OCI-LY7 (cell line): ENCODE results near the gene WDR7. TPM values are rescaled to one million over a fixed set of nuclear protein-coding genes. Genes with fewer than 3 reads are reported as not detected.

Experiments used
- BruUV-seq: library from RNA; stranded (reverse); fragments of 400-500 nt; replicated peaks from 2 replicates; lab custom pipeline; 2021; lab: Mats Ljungman, UMichigan
- CTCF ChIA-PET: fragments of 300-600 bp; sonication (Branson Sonifier 250); formaldehyde crosslinking; loops from one replicate; lab custom pipeline; 2022; ENCODE audit warnings: antibody characterized with exemption; ENCODE audit not compliant: unreplicated experiment; lab: Charles Lee
- POLR2A ChIA-PET: fragments of 300-600 bp; sonication (Branson Sonifier 250); formaldehyde crosslinking; loops from one replicate; lab custom pipeline; 2022; ENCODE audit warnings: antibody characterized with exemption; lab: Charles Lee
- DNase-seq: peaks from one replicate; pipeline ENCODE4 v3.0.0-alpha.2; 2015; ENCODE audit warnings: low spot score
- H2AFZ ChIP-seq: fragments of 200-600 bp; sonication (generic), shearing (Covaris generic); 2 replicates; pipeline ENCODE4 v1.6.1; 2014; ENCODE audit warnings: mild to moderate bottlenecking, antibody characterized with exemption, low read length, moderate library complexity
- H3K27ac ChIP-seq: fragments of 200-600 bp; sonication (generic); 2 replicates; pipeline ENCODE4 v1.5.1; 2014; ENCODE audit warnings: mixed run types, low read depth, mild to moderate bottlenecking, moderate library complexity, low read length, inconsistent platforms; ENCODE audit not compliant: poor library complexity, severe bottlenecking
- H3K36me3 ChIP-seq: fragments of 200-600 bp; sonication (generic); 2 replicates; pipeline ENCODE4 v1.6.1; 2014; ENCODE audit warnings: mild to moderate bottlenecking, antibody characterized with exemption, low read length, moderate library complexity, mixed read lengths; ENCODE audit not compliant: insufficient read depth
- H3K4me1 ChIP-seq: fragments of 200-600 bp; sonication (generic); 2 replicates; pipeline ENCODE4 v1.5.1; 2014; ENCODE audit warnings: mild to moderate bottlenecking, low read length; ENCODE audit not compliant: insufficient read depth, poor library complexity, severe bottlenecking
- H3K4me2 ChIP-seq: fragments of 200-600 bp; sonication (generic); 2 replicates; pipeline ENCODE4 v1.6.1; 2014; ENCODE audit warnings: mild to moderate bottlenecking, low read length
- H3K4me3 ChIP-seq: fragments of 200-600 bp; sonication (generic); 2 replicates; pipeline ENCODE4 v1.5.1; 2014; ENCODE audit warnings: mild to moderate bottlenecking, low read depth, low read length; ENCODE audit not compliant: poor library complexity, severe bottlenecking
- H3K79me2 ChIP-seq: fragments of 200-600 bp; sonication (generic); 2 replicates; pipeline ENCODE4 v1.6.1; 2016; ENCODE audit warnings: low read depth, mild to moderate bottlenecking, low read length, moderate library complexity, mixed read lengths; ENCODE audit not compliant: insufficient read depth
- H3K9me2 ChIP-seq: fragments of 200-600 bp; sonication (generic); 2 replicates; pipeline ENCODE4 v1.6.1; 2016; ENCODE audit warnings: mild to moderate bottlenecking, low read length, mixed read lengths; ENCODE audit not compliant: insufficient read depth
- H3K9me3 ChIP-seq: fragments of 200-600 bp; sonication (generic); 2 replicates; pipeline ENCODE4 v1.6.1; 2014; ENCODE audit warnings: mild to moderate bottlenecking, mixed run types, low read length, mixed read lengths
- H4K20me1 ChIP-seq: fragments of 200-600 bp; sonication (generic); 2 replicates; pipeline ENCODE4 v1.6.1; 2014; ENCODE audit warnings: mild to moderate bottlenecking, antibody characterized with exemption, low read length, moderate library complexity, mixed read lengths; ENCODE audit not compliant: insufficient read depth
- EZH2phosphoT487 ChIP-seq: fragments of 200-600 bp; sonication (generic); IDR thresholded peaks from 2 replicates; pipeline ENCODE4 v1.6.1; 2018; ENCODE audit warnings: low read depth, borderline replicate concordance, mild to moderate bottlenecking, mixed run types, antibody characterized with exemption, low read length, moderate library complexity, mixed read lengths
- intact Hi-C: fragments of 100-400 bp; cut with micrococcal nuclease; formaldehyde crosslinking; loops from one replicate; pipeline ENCODE4 v1.10.0; 2022; ENCODE audit not compliant: unreplicated experiment
- total RNA-seq, 2 experiments: library from RNA; depleted of rRNA in 1 of 2; stranded (reverse); fragments of >200 nt in 1 of 2; shearing (Covaris generic) in 1 of 2; gene quantifications; 2 replicates each; pipeline ENCODE4 v1.2.3, GENCODE V29; 2014 to 2022
- TF ChIP-seq, protein P1 (sequence below): fragments of 200-600 bp; sonication (generic); conservative IDR thresholded peaks from 2 replicates; pipeline ENCODE4 v1.5.1; 2014; ENCODE audit warnings: mild to moderate bottlenecking, antibody characterized with exemption, low read length, moderate library complexity, mixed read lengths

WDR7 gene
- total RNA-seq, 2 experiments from 2014 or later = 13.2 to 17.1 TPM

DNA sequence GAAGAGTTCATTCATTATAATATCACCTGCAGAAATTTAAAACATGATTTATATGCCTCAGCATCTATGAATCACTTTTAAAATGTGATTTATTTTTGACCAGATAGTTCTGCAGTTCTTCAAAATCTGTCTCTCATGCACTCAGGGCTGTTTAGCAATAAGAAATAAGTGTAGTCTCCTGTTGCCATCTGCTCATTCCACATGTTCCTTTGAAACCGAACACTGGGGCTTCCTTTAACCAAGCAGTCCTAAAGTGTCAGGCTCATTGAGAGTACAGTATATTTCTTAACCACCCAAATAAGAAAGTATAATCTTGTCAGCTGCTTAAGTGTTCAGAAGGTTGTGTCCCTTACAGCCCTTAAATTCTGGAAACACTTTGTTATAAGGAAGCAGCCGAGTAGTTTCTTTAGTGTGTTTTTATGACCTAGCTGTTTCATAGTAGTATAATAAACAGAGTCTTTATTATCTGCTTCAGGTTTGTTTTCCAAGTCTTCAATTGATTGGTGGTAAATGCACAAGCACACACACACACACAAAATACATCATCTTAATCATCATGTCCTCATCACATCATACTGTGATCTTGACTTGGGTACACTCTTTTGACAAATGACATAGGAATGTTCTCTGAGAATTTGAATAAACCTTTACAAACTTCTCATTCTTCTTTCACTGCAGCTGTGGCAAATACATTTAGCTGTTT, 10.4 kb downstream of the WDR7 start:
- ChIA-PET CTCF (no interaction called here), POLR2A (interaction anchor here (1.5 kb wide), 1 partner anchor 11 kb away, joined by 3 read pairs; the partner anchor contains the start of gene WDR7)
- Histone ChIP-seq H3K9me3 (no peaks in the 10 kb centered on the region), H3K36me3 (peaks cover 4% of the 10 kb centered on the region; the same call in 1 of the 2 replicates), H3K4me1 (no peaks in the 10 kb centered on the region), H3K4me3 (no peak overlapping the region), H3K9me2 (no peaks in the 10 kb centered on the region), H3K27ac (no peak overlapping the region), H4K20me1 (no peaks in the 10 kb centered on the region), H3K4me2 (no peak overlapping the region), H2AFZ (no peak overlapping the region), H3K79me2 (0 out of 2 replicates have a peak, but pooled peaks cover 3% of the 10 kb centered on the region)
- TF ChIP-seq, protein P1, sequence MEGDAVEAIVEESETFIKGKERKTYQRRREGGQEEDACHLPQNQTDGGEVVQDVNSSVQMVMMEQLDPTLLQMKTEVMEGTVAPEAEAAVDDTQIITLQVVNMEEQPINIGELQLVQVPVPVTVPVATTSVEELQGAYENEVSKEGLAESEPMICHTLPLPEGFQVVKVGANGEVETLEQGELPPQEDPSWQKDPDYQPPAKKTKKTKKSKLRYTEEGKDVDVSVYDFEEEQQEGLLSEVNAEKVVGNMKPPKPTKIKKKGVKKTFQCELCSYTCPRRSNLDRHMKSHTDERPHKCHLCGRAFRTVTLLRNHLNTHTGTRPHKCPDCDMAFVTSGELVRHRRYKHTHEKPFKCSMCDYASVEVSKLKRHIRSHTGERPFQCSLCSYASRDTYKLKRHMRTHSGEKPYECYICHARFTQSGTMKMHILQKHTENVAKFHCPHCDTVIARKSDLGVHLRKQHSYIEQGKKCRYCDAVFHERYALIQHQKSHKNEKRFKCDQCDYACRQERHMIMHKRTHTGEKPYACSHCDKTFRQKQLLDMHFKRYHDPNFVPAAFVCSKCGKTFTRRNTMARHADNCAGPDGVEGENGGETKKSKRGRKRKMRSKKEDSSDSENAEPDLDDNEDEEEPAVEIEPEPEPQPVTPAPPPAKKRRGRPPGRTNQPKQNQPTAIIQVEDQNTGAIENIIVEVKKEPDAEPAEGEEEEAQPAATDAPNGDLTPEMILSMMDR = no peak
- no peak for TF ChIP-seq EZH2phosphoT487
- DNase-seq = no peak
- no TSS peak for BruUV-seq
- intact Hi-C loops = no loop called here

DNA sequence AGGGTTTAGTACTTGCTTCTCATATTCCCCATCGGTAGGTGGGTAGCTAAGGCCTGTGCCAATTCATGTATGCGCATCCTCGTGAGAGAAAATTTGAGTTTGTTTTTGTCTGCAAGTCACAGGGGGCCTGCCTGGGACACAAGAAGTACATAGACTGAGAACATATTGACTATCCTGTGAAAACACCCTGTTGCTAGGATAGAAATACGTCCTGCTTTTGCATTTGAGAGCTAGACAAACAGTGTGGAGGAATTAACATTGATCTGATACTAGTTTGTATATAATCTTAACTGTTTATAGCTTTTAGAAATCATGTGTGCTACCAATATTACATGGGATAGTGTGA, 10.9 kb downstream of the WDR7 start:
- intact Hi-C loops = no loop called here
- no peak for TF ChIP-seq EZH2phosphoT487
- no peak for DNase-seq
- ChIA-PET CTCF (no interaction called here), POLR2A (interaction anchor here (1.5 kb wide), 1 partner anchor 11 kb away, joined by 3 read pairs; the partner anchor contains the start of gene WDR7)
- Histone ChIP-seq H3K9me2 (no peaks in the 10 kb centered on the region), H4K20me1 (no peaks in the 10 kb centered on the region), H3K4me2 (no peak overlapping the region), H3K36me3 (peaks cover 4% of the 10 kb centered on the region; the same call in 1 of the 2 replicates), H2AFZ (no peak overlapping the region), H3K79me2 (no peaks in the 10 kb centered on the region), H3K27ac (no peak overlapping the region), H3K4me1 (no peaks in the 10 kb centered on the region), H3K4me3 (no peak overlapping the region), H3K9me3 (no peaks in the 10 kb centered on the region)
- BruUV-seq = no TSS peak

DNA sequence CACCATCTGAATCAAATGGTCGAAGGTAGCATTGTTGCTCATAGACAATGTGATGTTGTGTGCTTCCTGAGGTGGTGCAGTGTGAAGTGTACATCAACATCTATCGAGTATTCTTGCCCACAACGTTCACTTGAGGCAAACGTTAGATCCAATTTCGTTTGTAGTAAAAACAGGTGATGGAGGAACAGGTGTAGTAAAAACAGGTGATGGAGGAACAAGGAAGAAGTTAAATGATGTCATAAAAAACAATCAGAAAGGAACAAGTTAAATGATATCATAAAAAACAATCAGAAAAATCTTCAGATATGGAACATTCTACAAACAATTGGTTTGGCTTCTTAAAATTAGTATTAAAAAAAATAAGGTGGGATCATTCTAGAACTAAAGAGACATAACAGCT, 11.3 kb downstream of the WDR7 start:
- Histone ChIP-seq H3K4me3 (no peak overlapping the region), H3K36me3 (peaks cover 4% of the 10 kb centered on the region; the same call in 1 of the 2 replicates), H3K4me2 (no peak overlapping the region), H3K79me2 (no peaks in the 10 kb centered on the region), H3K9me2 (no peaks in the 10 kb centered on the region), H3K4me1 (no peaks in the 10 kb centered on the region), H3K27ac (no peak overlapping the region), H3K9me3 (no peaks in the 10 kb centered on the region), H4K20me1 (no peaks in the 10 kb centered on the region), H2AFZ (no peak overlapping the region)
- TF ChIP-seq, protein P1 = no peak
- TF ChIP-seq EZH2phosphoT487 = no peak
- POLR2A ChIA-PET = interaction anchor here (1.5 kb wide), 1 partner anchor 12 kb away, joined by 3 read pairs; the partner anchor contains the start of gene WDR7
- CTCF ChIA-PET = no interaction called here
- intact Hi-C loops = no loop called here
- no peak for DNase-seq
- BruUV-seq = no TSS peak
